HEK293 (cell line): ENCODE data around the gene MACO1.

ENCODE experiments used
- KLF7 ChIP-seq: fragments of 450-650 bp; formaldehyde crosslinking; IDR thresholded peaks from 2 replicates; pipeline ENCODE4 v1.5.1; 2016; ENCODE audit warnings: missing biosample characterization, missing genetic modification characterization, borderline replicate concordance
- KLF8 ChIP-seq: fragments of 450-650 bp; formaldehyde crosslinking; IDR thresholded peaks from 2 replicates; pipeline ENCODE4 v1.5.1; 2016; ENCODE audit warnings: missing biosample characterization, missing genetic modification characterization
- RBAK ChIP-seq: fragments of 450-650 bp; formaldehyde crosslinking; IDR thresholded peaks from 2 replicates; pipeline ENCODE4 v1.5.1; 2016; ENCODE audit warnings: missing biosample characterization, missing genetic modification characterization
- ZBTB48 ChIP-seq: fragments of 450-650 bp; formaldehyde crosslinking; IDR thresholded peaks from 2 replicates; pipeline ENCODE4 v1.5.1; 2016; ENCODE audit warnings: missing biosample characterization, missing genetic modification characterization
- ZFP69B ChIP-seq: fragments of 450-650 bp; formaldehyde crosslinking; IDR thresholded peaks from 2 replicates; pipeline ENCODE4 v1.5.1; 2016; ENCODE audit warnings: missing biosample characterization, missing genetic modification characterization
- ZNF10 ChIP-seq: fragments of 450-650 bp; formaldehyde crosslinking; IDR thresholded peaks from 2 replicates; pipeline ENCODE4 v1.5.1; 2017; ENCODE audit warnings: missing biosample characterization, missing genetic modification characterization
- ZNF121 ChIP-seq: fragments of 450-650 bp; formaldehyde crosslinking; IDR thresholded peaks from 2 replicates; pipeline ENCODE4 v1.5.1; 2016; ENCODE audit warnings: missing biosample characterization, missing genetic modification characterization
- ZNF16 ChIP-seq: fragments of 450-650 bp; formaldehyde crosslinking; IDR thresholded peaks from 2 replicates; pipeline ENCODE4 v1.5.1; 2016; ENCODE audit warnings: low read depth, missing biosample characterization, missing genetic modification characterization
- ZNF239 ChIP-seq: fragments of 450-650 bp; formaldehyde crosslinking; IDR thresholded peaks from 2 replicates; pipeline ENCODE4 v1.5.1; 2016; ENCODE audit warnings: missing biosample characterization, missing genetic modification characterization
- ZNF266 ChIP-seq: fragments of 450-650 bp; formaldehyde crosslinking; IDR thresholded peaks from 2 replicates; pipeline ENCODE4 v1.5.1; 2016; ENCODE audit warnings: missing biosample characterization, missing genetic modification characterization, low read depth
- ZNF416 ChIP-seq: fragments of 450-650 bp; formaldehyde crosslinking; IDR thresholded peaks from 2 replicates; pipeline ENCODE4 v1.5.1; 2016; ENCODE audit warnings: missing biosample characterization, missing genetic modification characterization
- ZNF433 ChIP-seq: fragments of 450-650 bp; formaldehyde crosslinking; IDR thresholded peaks from 2 replicates; pipeline ENCODE4 v1.5.1; 2016; ENCODE audit warnings: missing biosample characterization, missing genetic modification characterization, low read depth
- ZNF510 ChIP-seq: fragments of 450-650 bp; formaldehyde crosslinking; IDR thresholded peaks from 2 replicates; pipeline ENCODE4 v1.5.1; 2018; ENCODE audit warnings: mild to moderate bottlenecking, missing genetic modification characterization, missing biosample characterization; ENCODE audit not compliant: insufficient replicate concordance
- ZNF544 ChIP-seq: fragments of 450-650 bp; formaldehyde crosslinking; IDR thresholded peaks from 2 replicates; pipeline ENCODE4 v1.5.0; 2017; ENCODE audit warnings: missing biosample characterization, missing genetic modification characterization
- ZNF558 ChIP-seq: fragments of 450-650 bp; formaldehyde crosslinking; IDR thresholded peaks from 2 replicates; pipeline ENCODE4 v1.5.1; 2016; ENCODE audit warnings: missing biosample characterization, missing genetic modification characterization
- ZNF626 ChIP-seq: fragments of 450-650 bp; sonication (Bioruptor Pico); formaldehyde crosslinking; IDR thresholded peaks from 2 replicates; pipeline ENCODE4 v1.5.1; 2018; ENCODE audit warnings: missing biosample characterization, missing genetic modification characterization, inconsistent platforms
- ZNF701 ChIP-seq: fragments of 450-650 bp; formaldehyde crosslinking; IDR thresholded peaks from 2 replicates; pipeline ENCODE4 v1.5.1; 2016; ENCODE audit warnings: missing biosample characterization, missing genetic modification characterization
- ZNF777 ChIP-seq: fragments of 450-650 bp; formaldehyde crosslinking; IDR thresholded peaks from 2 replicates; pipeline ENCODE4 v1.5.1; 2017; ENCODE audit warnings: missing biosample characterization, missing genetic modification characterization, borderline replicate concordance
- ZNF830 ChIP-seq: fragments of 450-650 bp; IDR thresholded peaks from 2 replicates; pipeline ENCODE4 v1.5.0; 2018; ENCODE audit warnings: missing biosample characterization, missing genetic modification characterization, low read depth, mild to moderate bottlenecking, moderate library complexity
- ZSCAN23 ChIP-seq: fragments of 450-650 bp; formaldehyde crosslinking; IDR thresholded peaks from 2 replicates; pipeline ENCODE4 v1.5.1; 2016; ENCODE audit warnings: missing biosample characterization, missing genetic modification characterization
- ZSCAN30 ChIP-seq: fragments of 450-650 bp; IDR thresholded peaks from 2 replicates; pipeline ENCODE4 v1.5.1; 2018; ENCODE audit warnings: missing biosample characterization, mild to moderate bottlenecking, missing genetic modification characterization, moderate library complexity
- TF ChIP-seq, protein P1 (sequence below): fragments of 450-650 bp; formaldehyde crosslinking; IDR thresholded peaks from 2 replicates; pipeline ENCODE4 v1.5.1; 2016; ENCODE audit warnings: missing biosample characterization, missing genetic modification characterization
- TF ChIP-seq, protein P2 (sequence below): fragments of 450-650 bp; formaldehyde crosslinking; IDR thresholded peaks from 2 replicates; pipeline ENCODE4; 2016; ENCODE audit warnings: missing biosample characterization, missing genetic modification characterization
- TF ChIP-seq, protein P3 (sequence below): fragments of 450-650 bp; formaldehyde crosslinking; IDR thresholded peaks from 2 replicates; pipeline ENCODE4 v1.5.1; 2016; ENCODE audit warnings: missing biosample characterization, missing genetic modification characterization
- TF ChIP-seq, protein P4 (sequence below): fragments of 450-650 bp; formaldehyde crosslinking; IDR thresholded peaks from 2 replicates; pipeline ENCODE4 v1.5.1; 2016; ENCODE audit warnings: missing biosample characterization, missing genetic modification characterization
- TF ChIP-seq, protein P5 (sequence below): fragments of 450-650 bp; formaldehyde crosslinking; optimal IDR thresholded peaks from 2 replicates; pipeline ENCODE3; 2016; ENCODE audit warnings: missing biosample characterization, mild to moderate bottlenecking, missing genetic modification characterization
- TF ChIP-seq, protein P6 (sequence below): fragments of 450-650 bp; IDR thresholded peaks from 2 replicates; pipeline ENCODE4 v1.5.1; 2018; ENCODE audit warnings: missing biosample characterization, mild to moderate bottlenecking, missing genetic modification characterization

MACO1 gene

DNA sequence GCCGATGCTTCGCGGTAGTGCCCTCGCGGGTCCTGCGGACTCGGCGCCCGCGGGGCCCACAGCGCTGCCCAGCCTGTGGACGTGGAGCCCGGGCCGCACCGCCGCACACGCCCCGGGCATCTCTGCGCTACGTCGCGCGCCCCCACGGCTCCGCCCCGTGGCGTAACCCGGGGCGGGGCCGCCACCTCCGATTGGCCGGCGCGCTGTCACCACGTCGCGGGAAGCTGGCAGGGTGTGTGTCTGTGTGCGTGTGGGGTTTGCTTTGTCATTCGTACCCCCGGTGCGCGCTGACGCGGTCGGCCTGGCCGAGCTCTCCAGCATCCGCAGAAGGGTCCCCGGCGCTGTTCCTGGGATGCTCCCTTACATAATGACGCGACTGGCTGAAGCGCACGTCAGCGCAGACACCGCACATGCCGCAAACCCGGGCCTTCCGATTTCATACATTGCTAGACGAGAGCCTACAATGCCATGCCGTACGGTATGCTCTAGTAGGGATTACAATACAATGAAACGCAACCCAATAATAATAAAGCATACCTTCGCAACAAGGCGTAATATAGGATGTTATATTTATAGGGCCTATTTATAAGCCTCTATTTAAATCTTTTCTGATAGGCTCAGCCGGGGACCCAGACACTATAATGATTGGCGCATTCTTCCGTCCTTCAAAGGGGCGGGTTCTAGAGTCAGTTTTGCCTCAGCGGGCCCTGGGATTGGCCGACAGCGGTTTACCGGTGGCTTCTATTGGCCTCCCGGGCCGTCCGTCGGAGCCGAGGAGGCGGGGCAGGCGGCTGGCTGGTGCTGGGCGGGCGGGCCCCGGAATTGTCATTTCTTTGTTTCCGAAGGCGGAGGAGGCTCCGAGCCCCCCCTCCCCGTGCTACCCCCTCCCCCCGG is at the start of gene MACO1 (continued):
- TF ChIP-seq, protein P1, sequence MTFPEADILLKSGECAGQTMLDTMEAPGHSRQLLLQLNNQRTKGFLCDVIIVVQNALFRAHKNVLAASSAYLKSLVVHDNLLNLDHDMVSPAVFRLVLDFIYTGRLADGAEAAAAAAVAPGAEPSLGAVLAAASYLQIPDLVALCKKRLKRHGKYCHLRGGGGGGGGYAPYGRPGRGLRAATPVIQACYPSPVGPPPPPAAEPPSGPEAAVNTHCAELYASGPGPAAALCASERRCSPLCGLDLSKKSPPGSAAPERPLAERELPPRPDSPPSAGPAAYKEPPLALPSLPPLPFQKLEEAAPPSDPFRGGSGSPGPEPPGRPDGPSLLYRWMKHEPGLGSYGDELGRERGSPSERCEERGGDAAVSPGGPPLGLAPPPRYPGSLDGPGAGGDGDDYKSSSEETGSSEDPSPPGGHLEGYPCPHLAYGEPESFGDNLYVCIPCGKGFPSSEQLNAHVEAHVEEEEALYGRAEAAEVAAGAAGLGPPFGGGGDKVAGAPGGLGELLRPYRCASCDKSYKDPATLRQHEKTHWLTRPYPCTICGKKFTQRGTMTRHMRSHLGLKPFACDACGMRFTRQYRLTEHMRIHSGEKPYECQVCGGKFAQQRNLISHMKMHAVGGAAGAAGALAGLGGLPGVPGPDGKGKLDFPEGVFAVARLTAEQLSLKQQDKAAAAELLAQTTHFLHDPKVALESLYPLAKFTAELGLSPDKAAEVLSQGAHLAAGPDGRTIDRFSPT (tag by site-specific recombination), result no peak
- TF ChIP-seq, protein P2, sequence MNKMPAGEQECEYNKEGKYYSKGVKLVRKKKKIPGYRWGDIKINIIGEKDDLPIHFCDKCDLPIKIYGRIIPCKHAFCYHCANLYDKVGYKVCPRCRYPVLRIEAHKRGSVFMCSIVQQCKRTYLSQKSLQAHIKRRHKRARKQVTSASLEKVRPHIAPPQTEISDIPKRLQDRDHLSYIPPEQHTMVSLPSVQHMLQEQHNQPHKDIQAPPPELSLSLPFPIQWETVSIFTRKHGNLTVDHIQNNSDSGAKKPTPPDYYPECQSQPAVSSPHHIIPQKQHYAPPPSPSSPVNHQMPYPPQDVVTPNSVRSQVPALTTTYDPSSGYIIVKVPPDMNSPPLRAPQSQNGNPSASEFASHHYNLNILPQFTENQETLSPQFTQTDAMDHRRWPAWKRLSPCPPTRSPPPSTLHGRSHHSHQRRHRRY (tag by site-specific recombination), result no peak
- TF ChIP-seq ZSCAN23, result no peak
- TF ChIP-seq ZFP69B (tag by site-specific recombination), result no peak
- no peak for TF ChIP-seq KLF7
- TF ChIP-seq, protein P3, sequence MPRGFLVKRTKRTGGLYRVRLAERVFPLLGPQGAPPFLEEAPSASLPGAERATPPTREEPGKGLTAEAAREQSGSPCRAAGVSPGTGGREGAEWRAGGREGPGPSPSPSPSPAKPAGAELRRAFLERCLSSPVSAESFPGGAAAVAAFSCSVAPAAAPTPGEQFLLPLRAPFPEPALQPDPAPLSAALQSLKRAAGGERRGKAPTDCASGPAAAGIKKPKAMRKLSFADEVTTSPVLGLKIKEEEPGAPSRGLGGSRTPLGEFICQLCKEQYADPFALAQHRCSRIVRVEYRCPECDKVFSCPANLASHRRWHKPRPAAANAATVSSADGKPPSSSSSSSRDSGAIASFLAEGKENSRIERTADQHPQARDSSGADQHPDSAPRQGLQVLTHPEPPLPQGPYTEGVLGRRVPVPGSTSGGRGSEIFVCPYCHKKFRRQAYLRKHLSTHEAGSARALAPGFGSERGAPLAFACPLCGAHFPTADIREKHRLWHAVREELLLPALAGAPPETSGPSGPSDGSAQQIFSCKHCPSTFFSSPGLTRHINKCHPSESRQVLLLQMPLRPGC (tag by site-specific recombination), result peak; percentile 45; the same call in 1 of the 2 replicates
- TF ChIP-seq ZNF558 (tag by site-specific recombination), result no peak
- TF ChIP-seq ZNF701, result no peak
- no peak for TF ChIP-seq ZNF626 (tag by site-specific recombination)
- TF ChIP-seq ZNF510, result no peak
- TF ChIP-seq ZNF416 (tag by site-specific recombination), result no peak
- no peak for TF ChIP-seq ZNF239 (tag by site-specific recombination)
- no peak for TF ChIP-seq ZNF830 (tag by site-specific recombination)
- TF ChIP-seq, protein P4, sequence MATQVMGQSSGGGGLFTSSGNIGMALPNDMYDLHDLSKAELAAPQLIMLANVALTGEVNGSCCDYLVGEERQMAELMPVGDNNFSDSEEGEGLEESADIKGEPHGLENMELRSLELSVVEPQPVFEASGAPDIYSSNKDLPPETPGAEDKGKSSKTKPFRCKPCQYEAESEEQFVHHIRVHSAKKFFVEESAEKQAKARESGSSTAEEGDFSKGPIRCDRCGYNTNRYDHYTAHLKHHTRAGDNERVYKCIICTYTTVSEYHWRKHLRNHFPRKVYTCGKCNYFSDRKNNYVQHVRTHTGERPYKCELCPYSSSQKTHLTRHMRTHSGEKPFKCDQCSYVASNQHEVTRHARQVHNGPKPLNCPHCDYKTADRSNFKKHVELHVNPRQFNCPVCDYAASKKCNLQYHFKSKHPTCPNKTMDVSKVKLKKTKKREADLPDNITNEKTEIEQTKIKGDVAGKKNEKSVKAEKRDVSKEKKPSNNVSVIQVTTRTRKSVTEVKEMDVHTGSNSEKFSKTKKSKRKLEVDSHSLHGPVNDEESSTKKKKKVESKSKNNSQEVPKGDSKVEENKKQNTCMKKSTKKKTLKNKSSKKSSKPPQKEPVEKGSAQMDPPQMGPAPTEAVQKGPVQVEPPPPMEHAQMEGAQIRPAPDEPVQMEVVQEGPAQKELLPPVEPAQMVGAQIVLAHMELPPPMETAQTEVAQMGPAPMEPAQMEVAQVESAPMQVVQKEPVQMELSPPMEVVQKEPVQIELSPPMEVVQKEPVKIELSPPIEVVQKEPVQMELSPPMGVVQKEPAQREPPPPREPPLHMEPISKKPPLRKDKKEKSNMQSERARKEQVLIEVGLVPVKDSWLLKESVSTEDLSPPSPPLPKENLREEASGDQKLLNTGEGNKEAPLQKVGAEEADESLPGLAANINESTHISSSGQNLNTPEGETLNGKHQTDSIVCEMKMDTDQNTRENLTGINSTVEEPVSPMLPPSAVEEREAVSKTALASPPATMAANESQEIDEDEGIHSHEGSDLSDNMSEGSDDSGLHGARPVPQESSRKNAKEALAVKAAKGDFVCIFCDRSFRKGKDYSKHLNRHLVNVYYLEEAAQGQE (tag by site-specific recombination), result no peak
- no peak for TF ChIP-seq ZNF544 (tag by site-specific recombination)
- TF ChIP-seq, protein P5, sequence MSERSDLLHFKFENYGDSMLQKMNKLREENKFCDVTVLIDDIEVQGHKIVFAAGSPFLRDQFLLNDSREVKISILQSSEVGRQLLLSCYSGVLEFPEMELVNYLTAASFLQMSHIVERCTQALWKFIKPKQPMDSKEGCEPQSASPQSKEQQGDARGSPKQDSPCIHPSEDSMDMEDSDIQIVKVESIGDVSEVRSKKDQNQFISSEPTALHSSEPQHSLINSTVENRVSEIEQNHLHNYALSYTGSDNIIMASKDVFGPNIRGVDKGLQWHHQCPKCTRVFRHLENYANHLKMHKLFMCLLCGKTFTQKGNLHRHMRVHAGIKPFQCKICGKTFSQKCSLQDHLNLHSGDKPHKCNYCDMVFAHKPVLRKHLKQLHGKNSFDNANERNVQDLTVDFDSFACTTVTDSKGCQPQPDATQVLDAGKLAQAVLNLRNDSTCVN (tag by site-specific recombination), result peak; percentile 85
- TF ChIP-seq ZNF433 (tag by site-specific recombination), result no peak
- TF ChIP-seq, protein P6, sequence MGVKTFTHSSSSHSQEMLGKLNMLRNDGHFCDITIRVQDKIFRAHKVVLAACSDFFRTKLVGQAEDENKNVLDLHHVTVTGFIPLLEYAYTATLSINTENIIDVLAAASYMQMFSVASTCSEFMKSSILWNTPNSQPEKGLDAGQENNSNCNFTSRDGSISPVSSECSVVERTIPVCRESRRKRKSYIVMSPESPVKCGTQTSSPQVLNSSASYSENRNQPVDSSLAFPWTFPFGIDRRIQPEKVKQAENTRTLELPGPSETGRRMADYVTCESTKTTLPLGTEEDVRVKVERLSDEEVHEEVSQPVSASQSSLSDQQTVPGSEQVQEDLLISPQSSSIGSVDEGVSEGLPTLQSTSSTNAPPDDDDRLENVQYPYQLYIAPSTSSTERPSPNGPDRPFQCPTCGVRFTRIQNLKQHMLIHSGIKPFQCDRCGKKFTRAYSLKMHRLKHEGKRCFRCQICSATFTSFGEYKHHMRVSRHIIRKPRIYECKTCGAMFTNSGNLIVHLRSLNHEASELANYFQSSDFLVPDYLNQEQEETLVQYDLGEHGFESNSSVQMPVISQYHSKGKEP (tag by site-specific recombination), result no peak
- no peak for TF ChIP-seq ZNF10 (tag by site-specific recombination)
- TF ChIP-seq ZNF16 (tag by site-specific recombination), result no peak
- TF ChIP-seq ZNF121 (tag by site-specific recombination), result no peak
- no peak for TF ChIP-seq ZNF266
- peak; percentile 89 for TF ChIP-seq ZBTB48 (tag by site-specific recombination)
- peak; percentile 66; the same call in 1 of the 2 replicates for TF ChIP-seq ZSCAN30
- TF ChIP-seq KLF8 (tag by site-specific recombination), result peak; percentile 42; the same call in 1 of the 2 replicates
- TF ChIP-seq RBAK (tag by site-specific recombination), result no peak
- TF ChIP-seq ZNF777 (tag by site-specific recombination), result no peak
